Suprapubic skin (tissue), 4 donors: Measurements from ENCODE around the gene COL23A1. TPM values are rescaled to one million over a fixed set of nuclear protein-coding genes. Genes with fewer than 3 reads are reported as not detected.
A peak's percentile ranks its signal among the peaks of the same experiment; 100 is the strongest.

ENCODE experiments used
- DNase-seq, 2 donors: peaks; one replicate each; pipeline ENCODE4 v3.0.0-alpha.2; 2019; ENCODE audit warnings: low spot score in 2 of 2
- H3K27ac ChIP-seq: fragments of 200-600 bp; sonication (generic); one replicate; pipeline ENCODE4 v1.5.1; 2019
- H3K27me3 ChIP-seq: fragments of 200-600 bp; sonication (generic); one replicate; pipeline ENCODE4 v1.5.1; 2019
- H3K36me3 ChIP-seq: fragments of 200-600 bp; sonication (generic); one replicate; pipeline ENCODE4 v1.5.1; 2019
- H3K4me1 ChIP-seq: fragments of 200-600 bp; sonication (generic); one replicate; pipeline ENCODE4 v1.5.1; 2019
- H3K4me3 ChIP-seq: fragments of 200-600 bp; sonication (generic); one replicate; pipeline ENCODE4 v1.5.1; 2019; ENCODE audit warnings: mild to moderate bottlenecking
- H3K9me3 ChIP-seq: fragments of 200-600 bp; sonication (generic); one replicate; pipeline ENCODE4 v1.5.1; 2019
- CTCF ChIP-seq, 2 donors: fragments of 200-600 bp in 1 of 2; fragments of 450-650 bp in 1 of 2; sonication (generic) in 1 of 2; IDR thresholded peaks; one replicate each; pipeline ENCODE4 v1.5.1; 2016 to 2019; ENCODE audit warnings: antibody characterized with exemption in 2 of 2, mild to moderate bottlenecking in 1 of 2, moderate library complexity in 1 of 2
- EP300 ChIP-seq: sonication (generic); formaldehyde crosslinking; IDR thresholded peaks from one replicate; pipeline ENCODE4 v1.6.1; 2017; ENCODE audit warnings: antibody characterized with exemption
- POLR2A ChIP-seq, 2 donors: fragments of 450-650 bp; IDR thresholded peaks; one replicate each; pipeline ENCODE4 v1.6.1; 2017; ENCODE audit warnings: antibody characterized with exemption in 2 of 2, mild to moderate bottlenecking in 2 of 2, moderate library complexity in 2 of 2
- POLR2AphosphoS5 ChIP-seq, 3 donors: sonication (generic); formaldehyde crosslinking; IDR thresholded peaks; one replicate each; pipeline ENCODE4 v1.6.1; 2017; ENCODE audit warnings: antibody characterized with exemption in 3 of 3
- WGBS: methylation state at CpG from one replicate; pipeline ENCODE4 v1.1.5; 2018; 5-methylcytosine and 5-hydroxymethylcytosine counted together
- total RNA-seq, 4 donors: library from RNA; depleted of rRNA; stranded (reverse); fragments of >200 nt; gene quantifications; one replicate each; pipeline ENCODE4 v1.1.0, GENCODE V29; 2016

Gene COL23A1
- total RNA-seq, 4 donors from 2014 or later = 1.6 to 4.4 (median 3.4) TPM

GRCh38 chr5:178407646-178408045 is 182.5 kb downstream of the COL23A1 start:
- WGBS = 91% methylated on average over 2 of the region's 2 CpGs
- Histone ChIP-seq H3K36me3 (no peaks in the 10 kb centered on the region), H3K4me3 (no peak overlapping the region), H3K27ac (no peak overlapping the region), H3K27me3 (no peaks in the 10 kb centered on the region), H3K9me3 (no peaks in the 10 kb centered on the region), H3K4me1 (no peaks in the 10 kb centered on the region)
- TF ChIP-seq EP300 (no peak), CTCF (IDR thresholded peaks at IDR 0.05) (no peak), POLR2A (IDR thresholded peaks at IDR 0.05) (no peak), POLR2AphosphoS5 (IDR thresholded peaks at IDR 0.05) (no peak)
- DNase-seq = no peak

GRCh38 chr5:178404987-178405386 is 185.2 kb downstream of the COL23A1 start:
- no peak for TF ChIP-seq EP300
- TF ChIP-seq POLR2AphosphoS5 (IDR thresholded peaks at IDR 0.05) = no peak
- TF ChIP-seq CTCF (IDR thresholded peaks at IDR 0.05) = no peak
- no peak for TF ChIP-seq POLR2A (IDR thresholded peaks at IDR 0.05)

GRCh38 chr5:178403956-178404600 is 186.1 kb downstream of the COL23A1 start:
- Histone ChIP-seq H3K4me1 (no peaks in the 10 kb centered on the region), H3K27me3 (no peaks in the 10 kb centered on the region), H3K4me3 (no peak overlapping the region), H3K36me3 (no peaks in the 10 kb centered on the region), H3K27ac (no peak overlapping the region), H3K9me3 (no peaks in the 10 kb centered on the region)
- WGBS = 94% methylated on average over 10 of the region's 10 CpGs
- peak; percentile 16 to 58 for DNase-seq
- TF ChIP-seq POLR2AphosphoS5 (IDR thresholded peaks at IDR 0.05) (no peak), EP300 (no peak), POLR2A (IDR thresholded peaks at IDR 0.05) (no peak)

More at GRCh38 chr5:178404987-178405386, 185.2 kb downstream of the COL23A1 start:
- Histone ChIP-seq H3K27me3 (no peaks in the 10 kb centered on the region), H3K36me3 (no peaks in the 10 kb centered on the region), H3K4me3 (no peak overlapping the region), H3K27ac (no peak overlapping the region), H3K9me3 (no peaks in the 10 kb centered on the region), H3K4me1 (no peaks in the 10 kb centered on the region)
- WGBS = 85% methylated on average over 8 of the region's 8 CpGs
- peak; percentile 37 to 45 for DNase-seq

- Histone ChIP-seq H3K27me3 (no peaks in the 10 kb centered on the region), H3K4me1 (peaks cover 2% of the 10 kb centered on the region), H3K36me3 (no peaks in the 10 kb centered on the region), H3K9me3 (no peaks in the 10 kb centered on the region), H3K27ac (no peak overlapping the region), H3K4me3 (no peak overlapping the region)
- peak; percentile 9 to 27 for DNase-seq
- WGBS = 97% methylated on average over 8 of the region's 8 CpGs
- TF ChIP-seq POLR2A (IDR thresholded peaks at IDR 0.05) (no peak), CTCF (IDR thresholded peaks at IDR 0.05) (no peak), POLR2AphosphoS5 (IDR thresholded peaks at IDR 0.05) (no peak), EP300 (no peak)
Measured at GRCh38 chr5:178403351-178403750, 186.8 kb downstream of the COL23A1 start.

GRCh38 chr5:178399701-178400095 is 190.5 kb downstream of the COL23A1 start:
- Histone ChIP-seq H3K36me3 (no peaks in the 10 kb centered on the region), H3K9me3 (no peaks in the 10 kb centered on the region), H3K27me3 (no peaks in the 10 kb centered on the region), H3K4me3 (no peak overlapping the region), H3K27ac (no peak overlapping the region), H3K4me1 (peaks cover 2% of the 10 kb centered on the region)
- peak; percentile 45 to 65 for DNase-seq
- no peak for TF ChIP-seq POLR2A (IDR thresholded peaks at IDR 0.05)
- no peak for TF ChIP-seq POLR2AphosphoS5 (IDR thresholded peaks at IDR 0.05)
- no peak for TF ChIP-seq CTCF (IDR thresholded peaks at IDR 0.05)
- TF ChIP-seq EP300 = no peak
- 64% methylated on average over 12 of the region's 12 CpGs for WGBS
